ENCODE measurements around the gene MAGI3. TPM values are rescaled to one million over a fixed set of nuclear protein-coding genes. Genes with fewer than 3 reads are reported as not detected.

MAGI3 gene
- total and polyA plus RNA-seq, 11 donors: 2.1 to 10.0 (median 8.1) TPM

DNA sequence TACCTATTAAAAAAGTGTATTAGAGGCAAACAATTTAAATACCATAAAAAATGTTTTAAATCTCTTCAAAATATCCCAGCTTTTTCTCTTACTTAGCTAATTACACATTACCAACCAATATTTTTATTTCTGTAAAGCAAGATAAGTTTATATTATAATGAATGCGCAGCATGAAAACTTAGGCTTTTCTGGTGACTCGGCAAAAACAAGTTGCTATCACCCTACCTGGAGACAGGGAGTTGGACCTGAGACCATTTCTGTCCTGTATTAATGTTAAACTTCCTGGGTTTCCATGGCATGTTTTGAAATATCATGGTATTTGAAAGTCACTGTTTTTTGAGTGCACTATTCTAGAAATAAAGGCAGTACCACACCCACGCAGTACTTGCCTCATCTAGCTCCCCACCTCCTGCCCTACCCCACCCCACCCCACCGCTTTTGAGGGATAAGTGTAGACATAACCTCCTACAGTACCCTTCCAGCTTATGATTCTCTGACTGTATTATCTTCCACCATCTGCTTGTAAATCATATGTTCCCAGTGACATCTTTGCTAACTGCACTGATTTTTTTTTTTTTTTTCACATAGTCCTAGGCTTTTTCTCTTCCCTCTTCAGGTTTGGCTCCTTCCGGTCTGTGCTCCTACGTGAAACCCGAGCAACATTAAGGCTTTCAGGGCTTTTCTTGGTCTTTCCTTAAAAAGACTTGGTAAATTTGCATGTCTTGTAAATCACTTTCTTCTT lies 291.5 kb downstream of the MAGI3 start:
- H3K27me3 ChIP-seq: no peaks in the 10 kb centered on the region
- TF ChIP-seq, protein P1, sequence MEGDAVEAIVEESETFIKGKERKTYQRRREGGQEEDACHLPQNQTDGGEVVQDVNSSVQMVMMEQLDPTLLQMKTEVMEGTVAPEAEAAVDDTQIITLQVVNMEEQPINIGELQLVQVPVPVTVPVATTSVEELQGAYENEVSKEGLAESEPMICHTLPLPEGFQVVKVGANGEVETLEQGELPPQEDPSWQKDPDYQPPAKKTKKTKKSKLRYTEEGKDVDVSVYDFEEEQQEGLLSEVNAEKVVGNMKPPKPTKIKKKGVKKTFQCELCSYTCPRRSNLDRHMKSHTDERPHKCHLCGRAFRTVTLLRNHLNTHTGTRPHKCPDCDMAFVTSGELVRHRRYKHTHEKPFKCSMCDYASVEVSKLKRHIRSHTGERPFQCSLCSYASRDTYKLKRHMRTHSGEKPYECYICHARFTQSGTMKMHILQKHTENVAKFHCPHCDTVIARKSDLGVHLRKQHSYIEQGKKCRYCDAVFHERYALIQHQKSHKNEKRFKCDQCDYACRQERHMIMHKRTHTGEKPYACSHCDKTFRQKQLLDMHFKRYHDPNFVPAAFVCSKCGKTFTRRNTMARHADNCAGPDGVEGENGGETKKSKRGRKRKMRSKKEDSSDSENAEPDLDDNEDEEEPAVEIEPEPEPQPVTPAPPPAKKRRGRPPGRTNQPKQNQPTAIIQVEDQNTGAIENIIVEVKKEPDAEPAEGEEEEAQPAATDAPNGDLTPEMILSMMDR (IDR thresholded peaks at IDR 0.05): no peak
- no peak for TF ChIP-seq POLR2A (IDR thresholded peaks at IDR 0.05)
- ATAC-seq (no peak), DNase-seq (no peak)
- H3K9me3 ChIP-seq: no peaks in the 10 kb centered on the region
- intact Hi-C loops (cut with DNase I): no loop called here
- 92 to 97% (median 95%) methylated on average over 7 of the region's 7 CpGs for WGBS, 4 donors
- H3K4me1 ChIP-seq: peaks cover 0 to 25% (median 13%) of the 10 kb centered on the region in 12 donors
- no peak overlapping the region for H3K4me3 ChIP-seq
- H3K36me3 ChIP-seq: peaks cover 0 to 27% (median 0%) of the 10 kb centered on the region in 9 donors
- H3K27ac ChIP-seq: no peak overlapping the region

DNA sequence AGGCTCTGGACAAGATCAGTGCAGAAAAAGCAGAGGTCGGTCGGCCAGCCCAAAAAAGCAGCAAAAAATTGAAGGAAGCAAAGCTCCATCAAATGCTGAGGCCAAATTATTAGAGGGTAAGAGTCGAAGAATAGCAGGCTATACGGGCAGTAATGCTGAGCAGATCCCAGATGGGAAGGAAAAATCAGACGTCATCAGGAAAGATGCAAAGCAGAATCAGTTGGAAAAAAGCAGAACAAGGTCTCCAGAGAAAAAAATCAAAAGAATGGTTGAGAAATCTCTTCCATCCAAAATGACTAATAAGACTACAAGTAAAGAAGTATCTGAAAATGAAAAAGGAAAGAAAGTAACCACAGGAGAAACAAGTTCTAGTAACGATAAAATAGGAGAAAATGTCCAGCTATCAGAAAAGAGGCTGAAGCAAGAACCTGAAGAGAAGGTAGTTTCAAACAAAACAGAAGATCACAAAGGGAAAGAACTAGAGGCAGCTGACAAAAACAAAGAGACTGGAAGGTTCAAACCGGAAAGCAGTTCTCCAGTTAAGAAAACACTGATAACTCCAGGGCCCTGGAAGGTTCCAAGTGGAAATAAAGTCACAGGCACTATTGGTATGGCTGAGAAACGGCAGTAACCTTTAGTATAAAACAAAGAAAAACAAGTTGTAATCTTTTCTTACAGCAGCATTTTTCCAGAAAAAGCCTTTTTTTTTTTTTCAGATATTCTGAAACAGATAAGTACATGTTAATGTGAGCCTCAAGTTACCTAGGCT lies 293.3 kb downstream of the MAGI3 start:
- 55 to 63% (median 59%) methylated on average over 8 of the region's 8 CpGs for WGBS, 4 donors
- H3K36me3 ChIP-seq: peaks cover 0 to 29% (median 0%) of the 10 kb centered on the region in 9 donors
- H3K27me3 ChIP-seq: no peaks in the 10 kb centered on the region
- H3K27ac ChIP-seq: peak overlapping the region in 10 of 12 donors; percentile 13 to 78 (median 52)
- H3K4me1 ChIP-seq: peaks cover 0 to 15% (median 5%) of the 10 kb centered on the region in 12 donors
- no peaks in the 10 kb centered on the region for H3K9me3 ChIP-seq
- DNase-seq: no peak
- intact Hi-C loops (cut with DNase I): no loop called here
- ATAC-seq: peak; percentile 45 to 73 (median 56)
- peak overlapping the region in 1 of 12 donors; percentile 1 for H3K4me3 ChIP-seq
- TF ChIP-seq, protein P1 (IDR thresholded peaks at IDR 0.05): no peak
- no peak for TF ChIP-seq POLR2A (IDR thresholded peaks at IDR 0.05)

DNA sequence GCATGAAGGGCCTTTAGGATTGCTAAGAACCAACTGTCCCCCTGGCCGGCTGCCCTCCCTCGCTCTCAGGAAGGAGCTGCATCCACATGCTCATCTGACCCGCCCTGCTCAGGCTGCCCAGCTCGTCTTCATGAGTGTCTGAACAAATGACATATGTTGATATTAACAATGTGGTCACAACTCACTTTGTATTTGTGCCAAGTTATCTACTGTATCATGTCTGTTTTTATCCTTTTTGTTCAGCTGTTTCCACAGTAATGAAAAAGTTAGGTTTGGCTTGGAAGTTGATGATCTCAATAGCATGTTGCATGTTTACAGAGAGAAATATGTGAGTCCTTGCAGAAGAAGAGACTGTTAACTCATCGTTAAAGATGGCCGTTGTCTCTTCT lies 293.8 kb downstream of the MAGI3 start:
- Histone ChIP-seq H3K4me1 (peaks cover 0 to 15% (median 5%) of the 10 kb centered on the region in 12 donors), H3K9me3 (no peaks in the 10 kb centered on the region), H3K4me3 (no peak overlapping the region), H3K27ac (peak overlapping the region in 10 of 12 donors; percentile 13 to 78 (median 52)), H3K36me3 (peaks cover 0 to 29% (median 0%) of the 10 kb centered on the region in 9 donors), H3K27me3 (no peaks in the 10 kb centered on the region)
- ATAC-seq (peak; percentile 44 to 85 (median 76)), DNase-seq (peak; percentile 30 to 73 (median 57))
- TF ChIP-seq POLR2A (IDR thresholded peaks at IDR 0.05): no peak
- TF ChIP-seq, protein P1 (IDR thresholded peaks at IDR 0.05): no peak
- 40 to 55% (median 48%) methylated on average over 6 of the region's 6 CpGs for WGBS, 4 donors
- intact Hi-C loops (cut with DNase I): no loop called here
